ENCODE data around the gene TNNT2. TPM values are rescaled to one million over a fixed set of nuclear protein-coding genes. Genes with fewer than 3 reads are reported as not detected.

TNNT2 gene
- total and polyA plus RNA-seq, 11 donors = 5,987 to 28,496 (median 7,745) TPM

DNA sequence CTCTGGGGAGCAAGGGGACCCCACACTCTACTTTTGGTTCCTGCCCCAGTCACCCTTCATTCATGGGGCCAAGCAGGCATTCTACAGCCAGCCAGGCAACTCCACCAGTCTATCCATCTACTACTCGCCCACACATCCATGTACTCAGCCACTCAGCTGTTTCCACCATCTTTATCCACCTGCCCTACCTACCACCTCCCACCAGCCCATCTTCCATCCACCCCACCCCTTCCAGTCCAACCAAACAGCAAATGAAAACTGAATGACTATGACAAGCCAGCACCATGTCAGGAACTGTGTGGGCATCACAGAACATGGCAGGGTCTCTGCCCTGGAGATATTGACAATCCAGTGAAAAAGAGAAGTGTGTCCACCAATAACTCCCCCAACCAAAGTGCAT is 13.7 kb upstream of the TNNT2 start:
- intact Hi-C loops (cut with DNase I) = no loop called here
- DNase-seq (no peak), ATAC-seq (no peak)
- Histone ChIP-seq H3K9me3 (no peaks in the 10 kb centered on the region), H3K27me3 (no peaks in the 10 kb centered on the region), H3K27ac (no peak overlapping the region), H3K4me1 (peaks cover 0 to 8% (median 0%) of the 10 kb centered on the region in 12 donors), H3K36me3 (no peaks in the 10 kb centered on the region), H3K4me3 (no peak overlapping the region)
- WGBS, 4 donors = 90 to 100% (median 99%) methylated on average over 1 of the region's 1 CpG
- TF ChIP-seq, protein P1, sequence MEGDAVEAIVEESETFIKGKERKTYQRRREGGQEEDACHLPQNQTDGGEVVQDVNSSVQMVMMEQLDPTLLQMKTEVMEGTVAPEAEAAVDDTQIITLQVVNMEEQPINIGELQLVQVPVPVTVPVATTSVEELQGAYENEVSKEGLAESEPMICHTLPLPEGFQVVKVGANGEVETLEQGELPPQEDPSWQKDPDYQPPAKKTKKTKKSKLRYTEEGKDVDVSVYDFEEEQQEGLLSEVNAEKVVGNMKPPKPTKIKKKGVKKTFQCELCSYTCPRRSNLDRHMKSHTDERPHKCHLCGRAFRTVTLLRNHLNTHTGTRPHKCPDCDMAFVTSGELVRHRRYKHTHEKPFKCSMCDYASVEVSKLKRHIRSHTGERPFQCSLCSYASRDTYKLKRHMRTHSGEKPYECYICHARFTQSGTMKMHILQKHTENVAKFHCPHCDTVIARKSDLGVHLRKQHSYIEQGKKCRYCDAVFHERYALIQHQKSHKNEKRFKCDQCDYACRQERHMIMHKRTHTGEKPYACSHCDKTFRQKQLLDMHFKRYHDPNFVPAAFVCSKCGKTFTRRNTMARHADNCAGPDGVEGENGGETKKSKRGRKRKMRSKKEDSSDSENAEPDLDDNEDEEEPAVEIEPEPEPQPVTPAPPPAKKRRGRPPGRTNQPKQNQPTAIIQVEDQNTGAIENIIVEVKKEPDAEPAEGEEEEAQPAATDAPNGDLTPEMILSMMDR (IDR thresholded peaks at IDR 0.05) = no peak
- no peak for TF ChIP-seq POLR2A (IDR thresholded peaks at IDR 0.05)

DNA sequence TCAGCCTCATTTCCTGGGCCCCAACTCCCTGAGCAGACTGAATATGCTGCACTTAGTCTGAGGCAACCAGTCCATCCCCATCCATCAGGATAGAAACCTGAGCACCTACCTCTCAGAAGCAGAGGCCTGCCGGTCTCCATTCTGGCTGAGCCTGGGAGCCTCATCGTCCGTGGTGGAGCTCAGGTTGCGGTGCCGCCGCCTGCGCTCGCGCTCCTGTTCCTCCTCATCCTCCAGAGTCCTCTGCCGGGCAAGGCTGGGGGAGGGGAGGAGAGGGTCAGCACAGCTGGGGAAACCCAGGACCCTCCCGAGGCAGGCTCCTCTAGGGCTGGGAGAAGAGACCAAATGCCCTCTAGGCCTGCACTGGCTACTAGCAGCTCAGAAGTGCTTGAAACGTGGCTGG is 11.6 kb upstream of the TNNT2 start:
- WGBS, 4 donors = 85 to 89% (median 86%) methylated on average over 12 of the region's 12 CpGs
- Histone ChIP-seq H3K4me3 (no peak overlapping the region), H3K9me3 (no peaks in the 10 kb centered on the region), H3K27me3 (peaks cover 0 to 9% (median 0%) of the 10 kb centered on the region in 9 donors), H3K4me1 (peaks cover 0 to 25% (median 2%) of the 10 kb centered on the region in 12 donors), H3K27ac (no peak overlapping the region), H3K36me3 (no peaks in the 10 kb centered on the region)
- intact Hi-C loops (cut with DNase I) = no loop called here
- TF ChIP-seq, protein P1 (IDR thresholded peaks at IDR 0.05) = no peak
- TF ChIP-seq POLR2A (IDR thresholded peaks at IDR 0.05) = no peak
- DNase-seq = peak in 1 of 5 donors; percentile 20
- ATAC-seq = no peak

DNA sequence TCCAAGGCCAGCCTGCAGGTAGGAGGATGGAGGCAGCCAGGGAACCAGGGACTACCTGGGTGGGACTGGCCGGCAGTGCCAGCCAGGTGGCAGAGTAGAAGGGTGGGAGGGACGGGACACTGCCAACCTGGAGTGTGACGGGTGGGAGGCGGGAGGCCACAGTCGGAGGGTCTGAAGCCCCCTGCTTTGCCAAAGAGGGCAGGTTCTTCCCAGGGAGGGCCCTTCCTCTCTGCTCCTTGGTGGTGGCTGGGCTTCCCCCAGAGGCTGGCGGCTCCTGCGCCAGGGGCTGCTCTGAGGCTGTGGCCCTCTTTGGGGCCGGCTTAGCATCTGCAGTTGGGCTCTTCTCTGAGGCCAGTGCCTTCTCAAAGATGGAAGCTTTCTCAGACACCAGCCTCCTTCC is 8.7 kb upstream of the TNNT2 start:
- intact Hi-C loops (cut with DNase I) = no loop called here
- no peak overlapping the region for H3K27ac ChIP-seq
- no peaks in the 10 kb centered on the region for H3K36me3 ChIP-seq
- TF ChIP-seq, protein P1 (IDR thresholded peaks at IDR 0.05) = no peak
- TF ChIP-seq POLR2A (IDR thresholded peaks at IDR 0.05) = no peak
- 77 to 90% (median 87%) methylated on average over 3 to 8 of the region's 8 CpGs for WGBS, 4 donors
- DNase-seq (peak in 1 of 5 donors; percentile 23), ATAC-seq (no peak)
- peaks cover 0 to 9% (median 0%) of the 10 kb centered on the region in 9 donors for H3K27me3 ChIP-seq
- H3K4me3 ChIP-seq = no peak overlapping the region
- H3K9me3 ChIP-seq = no peaks in the 10 kb centered on the region
- H3K4me1 ChIP-seq = peaks cover 0 to 34% (median 2%) of the 10 kb centered on the region in 12 donors

DNA sequence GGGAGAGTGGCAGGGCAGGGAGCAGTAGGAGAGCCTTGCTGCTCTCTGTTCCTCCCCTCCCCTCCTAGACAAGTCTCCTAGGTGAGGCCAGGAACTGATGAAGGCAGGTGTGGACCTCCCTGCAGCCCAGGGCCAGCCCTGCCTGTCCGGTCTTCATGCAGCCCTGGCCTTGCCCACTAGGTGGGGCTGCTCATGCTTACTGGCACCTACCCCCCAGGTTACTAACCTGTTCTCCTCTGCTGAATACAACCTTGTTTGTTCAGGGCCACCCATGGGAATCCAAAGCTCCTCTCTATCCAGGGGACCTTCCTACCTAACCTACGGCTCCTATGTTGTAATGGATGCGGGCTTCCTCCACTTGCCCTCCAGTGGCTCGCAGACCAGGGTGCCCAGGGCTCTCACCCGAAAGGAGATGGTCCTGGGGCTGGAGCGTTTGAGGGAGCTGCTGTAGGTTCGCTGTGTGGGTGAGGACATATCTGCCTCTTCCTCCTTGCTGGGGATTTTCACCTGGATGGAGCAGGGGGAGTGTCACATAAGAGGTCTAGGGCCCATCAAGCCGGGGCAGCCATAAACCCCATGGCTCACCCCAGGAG is 7.9 kb upstream of the TNNT2 start:
- H3K4me1 ChIP-seq = peaks cover 0 to 39% (median 4%) of the 10 kb centered on the region in 12 donors
- H3K4me3 ChIP-seq = no peak overlapping the region
- peaks cover 0 to 9% (median 0%) of the 10 kb centered on the region in 9 donors for H3K27me3 ChIP-seq
- DNase-seq (peak in 3 of 5 donors; percentile 42 to 65 (median 51)), ATAC-seq (peak in 3 of 4 donors; percentile 47 to 74 (median 63))
- no peaks in the 10 kb centered on the region for H3K9me3 ChIP-seq
- intact Hi-C loops (cut with DNase I) = no loop called here
- WGBS, 4 donors = 69 to 85% (median 73%) methylated on average over 7 to 8 of the region's 8 CpGs
- peak overlapping the region in 4 of 12 donors; percentile 47 to 90 (median 61) for H3K27ac ChIP-seq
- TF ChIP-seq, protein P1 (IDR thresholded peaks at IDR 0.05) = peak; percentile 64 to 82 (median 70)
- TF ChIP-seq POLR2A (IDR thresholded peaks at IDR 0.05) = no peak
- H3K36me3 ChIP-seq = no peaks in the 10 kb centered on the region
